Cardiac fibroblast (primary cell): ENCODE results near the gene BACH2.
A peak's percentile ranks its signal among the peaks of the same experiment; 100 is the strongest.

Experiments
- DNase-seq, 2 donors: peaks; one replicate each; pipeline versions ENCODE4 v3.0.0 to v3.0.0-alpha.2; 2010; ENCODE audit warnings: low read depth in 2 of 2
- H3K4me3 ChIP-seq, 2 donors: replicated peaks in 1 of 2; 1 replicate in 1 of 2; 2 replicates in 1 of 2; pipeline ENCODE4 v1.5.1; 2011; ENCODE audit warnings: low read depth in 2 of 2, low read length in 2 of 2, mild to moderate bottlenecking in 2 of 2, moderate library complexity in 1 of 2
- TF ChIP-seq, protein P1 (sequence below): IDR thresholded peaks from one replicate; pipeline ENCODE4 v1.5.1; 2011; ENCODE audit warnings: low read depth, mild to moderate bottlenecking, low read length, inconsistent platforms

BACH2 gene

DNA sequence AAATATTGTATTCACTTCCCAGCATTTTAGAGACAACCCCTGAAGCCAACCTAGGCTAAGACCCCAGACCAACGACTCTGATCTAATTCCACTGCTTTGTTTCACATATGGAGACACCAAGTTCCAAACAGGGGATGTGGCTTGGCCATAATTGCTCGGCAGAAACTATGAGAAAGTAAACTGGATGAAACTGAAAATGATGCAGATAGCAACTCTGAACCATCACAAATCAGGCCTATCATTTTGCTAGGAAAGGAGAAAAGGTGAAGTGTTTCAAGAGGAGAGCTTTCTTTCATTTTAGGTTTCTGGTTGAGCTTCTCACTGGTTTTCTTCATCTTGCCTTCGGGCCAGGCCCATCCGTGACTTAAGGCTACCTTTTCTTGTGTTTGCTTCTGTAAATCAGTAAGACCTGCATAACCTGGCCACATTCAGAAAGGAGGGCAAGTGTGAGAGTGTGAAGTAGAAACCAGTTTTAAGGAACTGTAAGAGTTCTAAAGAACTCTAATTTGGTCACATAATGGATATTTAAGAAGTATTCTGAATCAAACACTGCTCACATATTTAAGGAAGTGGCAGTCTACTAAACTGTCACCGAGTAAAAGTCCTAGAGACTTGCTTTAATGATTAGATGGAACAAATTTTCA lies 105.8 kb downstream of the BACH2 start:
- TF ChIP-seq, protein P1, sequence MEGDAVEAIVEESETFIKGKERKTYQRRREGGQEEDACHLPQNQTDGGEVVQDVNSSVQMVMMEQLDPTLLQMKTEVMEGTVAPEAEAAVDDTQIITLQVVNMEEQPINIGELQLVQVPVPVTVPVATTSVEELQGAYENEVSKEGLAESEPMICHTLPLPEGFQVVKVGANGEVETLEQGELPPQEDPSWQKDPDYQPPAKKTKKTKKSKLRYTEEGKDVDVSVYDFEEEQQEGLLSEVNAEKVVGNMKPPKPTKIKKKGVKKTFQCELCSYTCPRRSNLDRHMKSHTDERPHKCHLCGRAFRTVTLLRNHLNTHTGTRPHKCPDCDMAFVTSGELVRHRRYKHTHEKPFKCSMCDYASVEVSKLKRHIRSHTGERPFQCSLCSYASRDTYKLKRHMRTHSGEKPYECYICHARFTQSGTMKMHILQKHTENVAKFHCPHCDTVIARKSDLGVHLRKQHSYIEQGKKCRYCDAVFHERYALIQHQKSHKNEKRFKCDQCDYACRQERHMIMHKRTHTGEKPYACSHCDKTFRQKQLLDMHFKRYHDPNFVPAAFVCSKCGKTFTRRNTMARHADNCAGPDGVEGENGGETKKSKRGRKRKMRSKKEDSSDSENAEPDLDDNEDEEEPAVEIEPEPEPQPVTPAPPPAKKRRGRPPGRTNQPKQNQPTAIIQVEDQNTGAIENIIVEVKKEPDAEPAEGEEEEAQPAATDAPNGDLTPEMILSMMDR, result no peak
- DNase-seq, result no peak
- H3K4me3 ChIP-seq, result no peak overlapping the region

DNA sequence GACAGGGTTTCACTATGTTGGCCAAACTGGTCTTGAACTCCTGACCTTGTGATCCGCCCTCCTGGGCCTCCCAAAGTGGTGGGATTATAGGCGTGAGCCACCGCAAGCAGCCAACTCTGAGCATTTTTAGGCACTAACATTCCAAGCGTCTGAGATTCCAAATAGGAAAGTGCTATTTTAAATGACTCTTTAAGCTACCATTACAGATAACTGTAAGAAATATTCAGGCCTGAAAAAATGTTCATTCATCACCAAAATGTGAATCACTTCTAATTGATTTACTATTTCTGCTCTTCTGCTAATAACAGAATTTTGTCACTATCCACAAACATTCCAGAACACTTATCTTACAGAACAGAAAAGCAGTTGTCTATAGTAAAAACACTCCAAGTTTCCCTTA lies 106.5 kb downstream of the BACH2 start:
- no peak for DNase-seq
- no peak overlapping the region for H3K4me3 ChIP-seq
- TF ChIP-seq, protein P1, result no peak

GRCh38 chr6:90187437-90188121 lies 109.1 kb downstream of the BACH2 start:
- no peak overlapping the region for H3K4me3 ChIP-seq
- TF ChIP-seq, protein P1, result no peak

DNA sequence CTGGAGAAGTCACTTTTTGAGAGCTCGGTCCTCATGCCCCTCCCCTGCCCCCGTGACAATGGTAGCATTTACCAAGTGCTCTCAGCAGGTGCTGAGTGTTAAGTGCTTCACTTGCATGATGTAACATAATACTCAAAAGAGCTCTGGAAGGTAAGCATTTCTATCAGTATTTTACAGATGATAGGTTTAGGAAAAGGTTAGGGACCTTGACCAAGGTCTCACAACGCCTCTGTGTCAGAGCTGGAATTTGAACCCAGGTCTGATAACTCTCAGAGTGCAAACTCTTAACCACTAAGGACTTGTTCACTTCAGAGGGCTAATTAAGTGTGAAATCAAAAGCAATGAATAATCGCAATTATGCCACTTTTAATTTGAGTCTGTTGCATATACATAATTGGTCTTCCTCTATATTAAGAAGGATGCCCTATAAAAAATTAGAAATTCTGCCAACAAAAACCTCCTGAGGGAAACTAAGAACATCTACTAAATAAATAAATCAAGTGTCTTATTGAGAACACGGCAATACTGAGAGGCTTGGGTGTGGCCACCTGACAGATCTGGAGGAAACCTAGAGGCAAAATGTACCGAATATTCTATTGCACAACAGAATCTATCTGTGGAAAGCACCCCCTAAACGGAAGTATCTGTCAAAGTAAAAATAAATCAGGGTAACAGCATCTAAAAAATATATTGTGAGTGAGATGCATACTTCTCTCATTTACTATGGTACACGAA lies 109.8 kb downstream of the BACH2 start:
- no peak overlapping the region for H3K4me3 ChIP-seq
- DNase-seq, result no peak
- TF ChIP-seq, protein P1, result no peak

More at GRCh38 chr6:90187437-90188121, 109.1 kb downstream of the BACH2 start:
- no peak for DNase-seq

DNA sequence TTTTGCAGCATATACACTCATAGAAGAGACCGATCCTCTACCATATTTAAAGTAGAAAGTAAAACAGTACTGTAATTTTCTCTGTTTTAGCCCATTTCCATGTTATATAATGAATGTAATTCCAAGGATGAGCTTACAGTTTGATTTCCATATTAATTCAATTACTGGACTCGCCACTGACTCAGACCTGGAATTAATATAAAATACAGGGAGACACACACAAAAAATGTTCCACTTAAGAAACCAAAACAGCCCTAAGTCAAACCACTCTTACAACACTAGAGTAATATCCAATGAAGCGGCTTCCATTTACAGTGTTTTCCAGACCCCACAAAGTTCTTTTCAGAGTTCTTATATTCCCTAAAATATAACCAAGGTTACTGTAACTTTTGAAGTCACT lies 110.6 kb downstream of the BACH2 start:
- TF ChIP-seq, protein P1, result no peak
- no peak for DNase-seq
- H3K4me3 ChIP-seq, result no peak overlapping the region

GRCh38 chr6:90184334-90185298 lies 112.0 kb downstream of the BACH2 start:
- TF ChIP-seq, protein P1, result no peak
- peak in 1 of 2 donors; percentile 6 for DNase-seq
- no peak overlapping the region for H3K4me3 ChIP-seq
